HCT116 (cell line): ENCODE results near the gene SUV39H1. TPM values are rescaled to one million over a fixed set of nuclear protein-coding genes. Genes with fewer than 3 reads are reported as not detected.

Source experiments
- ATAC-seq: fragments of 200-7000 bp; cut with Tn5 transposase; 2 replicates; pipeline ENCODE4 v1.9.1; 2020; ENCODE audit warnings: mild to moderate bottlenecking, moderate library complexity
- BruUV-seq: library from RNA; stranded (reverse); fragments of 400-500 nt; replicated peaks from 2 replicates; lab custom pipeline; 2021; lab: Mats Ljungman, UMichigan
- CTCF ChIA-PET: fragments of 300-600 bp; sonication (Branson Sonifier 250); formaldehyde crosslinking; loops from one replicate; lab custom pipeline; 2021; ENCODE audit warnings: antibody characterized with exemption; lab: Charles Lee
- POLR2A ChIA-PET: fragments of 300-600, 350-600 bp; sonication (Branson Sonifier 250); formaldehyde crosslinking; loops from one replicate; lab custom pipeline; 2021; ENCODE audit warnings: antibody characterized with exemption; lab: Charles Lee
- RAD21 ChIA-PET, 2 experiments: fragments of 300-600 bp; sonication (Branson Sonifier 250); formaldehyde crosslinking; loops; one replicate each; lab custom pipeline; 2023; ENCODE audit warnings: low total read pairs in 2 of 2; ENCODE audit not compliant: uncharacterized antibody in 2 of 2, unreplicated experiment in 2 of 2, low non-redundant PET in 1 of 2; lab: Charles Lee
- DNase-seq: peaks from one replicate; pipeline ENCODE4 v3.0.0-alpha.2; 2010; ENCODE audit warnings: low read depth, low spot score
- H2AFZ ChIP-seq: fragments of 200-600 bp; shearing (Covaris generic), sonication (generic); 2 replicates; pipeline ENCODE4 v1.6.1; 2017; ENCODE audit warnings: low read depth, mixed run types, mixed read lengths, antibody characterized with exemption, low read length; ENCODE audit not compliant: poor library complexity, severe bottlenecking
- H3K27ac ChIP-seq: 2 replicates; pipeline ENCODE4 v1.5.1; 2012; ENCODE audit warnings: low read depth, low read length
- H3K27me3 ChIP-seq: fragments of 200-600 bp; sonication (generic); 2 replicates; pipeline ENCODE4 v1.6.1; 2016; ENCODE audit warnings: mixed run types, low read length, mixed read lengths; ENCODE audit not compliant: insufficient read depth
- H3K36me3 ChIP-seq, 2 experiments: fragments of 200-500 bp in 1 of 2; fragments of 200-600 bp in 1 of 2; sonication (Bioruptor generic) in 1 of 2; sonication (generic) in 1 of 2; 2 replicates each; pipeline versions ENCODE4 v1.5.1 to v1.6.1; 2014 to 2016; ENCODE audit warnings: low read length in 2 of 2, inconsistent platforms in 1 of 2, mixed read lengths in 1 of 2, mixed run types in 1 of 2; ENCODE audit not compliant: insufficient read depth in 2 of 2, control insufficient read depth in 1 of 2
- H3K4me1 ChIP-seq, 2 experiments: fragments of 200-600 bp in 1 of 2; sonication (generic) in 1 of 2; 2 replicates each; pipeline versions ENCODE4 v1.5.1 to v1.6.1; 2012 to 2017; ENCODE audit warnings: low read length in 2 of 2, inconsistent platforms in 1 of 2, mild to moderate bottlenecking in 1 of 2, mixed read lengths in 1 of 2, mixed run types in 1 of 2, moderate library complexity in 1 of 2; ENCODE audit not compliant: insufficient read depth in 2 of 2, control insufficient read depth in 1 of 2
- H3K4me2 ChIP-seq: fragments of 200-600 bp; sonication (generic); 2 replicates; pipeline ENCODE4 v1.6.1; 2017; ENCODE audit warnings: mixed run types, low read length, mixed read lengths
- H3K4me3 ChIP-seq, 2 experiments: fragments of 200-600 bp in 1 of 2; sonication (generic) in 1 of 2; replicated peaks in 1 of 2; 2 replicates each; pipeline ENCODE4 v1.5.1; 2011 to 2016; ENCODE audit warnings: low read length in 2 of 2, control low read depth in 1 of 2, low read depth in 1 of 2, mild to moderate bottlenecking in 1 of 2, mixed read lengths in 1 of 2, mixed run types in 1 of 2
- H3K79me2 ChIP-seq: fragments of 200-600 bp; sonication (generic); 2 replicates; pipeline ENCODE4 v1.6.1; 2017; ENCODE audit warnings: mild to moderate bottlenecking, mixed run types, low read length, moderate library complexity, mixed read lengths; ENCODE audit not compliant: insufficient read depth
- H3K9ac ChIP-seq: fragments of 200-600 bp; sonication (generic); 2 replicates; pipeline ENCODE4 v1.6.1; 2016; ENCODE audit warnings: low read length, mixed read lengths
- H3K9me2 ChIP-seq: fragments of 200-600 bp; sonication (generic), shearing (Covaris generic); 2 replicates; pipeline ENCODE4 v1.6.1; 2017; ENCODE audit warnings: mixed run types, mild to moderate bottlenecking, moderate library complexity; ENCODE audit not compliant: insufficient read depth
- H3K9me3 ChIP-seq, 2 experiments: fragments of 200-500 bp in 1 of 2; fragments of 200-600 bp in 1 of 2; sonication (Bioruptor generic) in 1 of 2; sonication (generic) in 1 of 2; 2 replicates each; pipeline ENCODE4 v1.6.1; 2014 to 2017; ENCODE audit warnings: low read length in 2 of 2, mixed read lengths in 2 of 2, inconsistent platforms in 1 of 2, low read depth in 1 of 2, mild to moderate bottlenecking in 1 of 2, mixed run types in 1 of 2, moderate library complexity in 1 of 2; ENCODE audit not compliant: control insufficient read depth in 1 of 2, insufficient read depth in 1 of 2
- H4K20me1 ChIP-seq: fragments of 200-600 bp; sonication (generic), shearing (Covaris generic); 2 replicates; pipeline ENCODE4 v1.6.1; 2017; ENCODE audit warnings: mixed run types, mild to moderate bottlenecking, moderate library complexity; ENCODE audit not compliant: insufficient read depth
- EGR1 ChIP-seq: IDR thresholded peaks from 2 replicates; pipeline ENCODE4 v1.6.1; 2012; ENCODE audit warnings: low read depth
- ELF1 ChIP-seq: IDR thresholded peaks from 2 replicates; pipeline ENCODE4 v1.6.1; 2012; ENCODE audit warnings: low read depth, borderline replicate concordance
- EZH2 ChIP-seq: fragments of 200-600 bp; sonication (generic); IDR thresholded peaks from 2 replicates; pipeline ENCODE4 v1.6.1; 2017; ENCODE audit warnings: antibody characterized with exemption, mixed run types
- EZH2phosphoT487 ChIP-seq: fragments of 200-600 bp; IDR thresholded peaks from 2 replicates; pipeline ENCODE4 v1.6.1; 2018; ENCODE audit warnings: antibody characterized with exemption, borderline replicate concordance
- FOSL1 ChIP-seq: IDR thresholded peaks from 2 replicates; pipeline ENCODE4 v1.6.1; 2012; ENCODE audit warnings: low read depth
- POLR2A ChIP-seq: IDR thresholded peaks from 2 replicates; pipeline ENCODE4 v1.7.0; 2011; ENCODE audit warnings: borderline replicate concordance; ENCODE audit not compliant: insufficient read depth, insufficient read length; ENCODE audit errors: extremely low read depth
- POLR2AphosphoS5 ChIP-seq: IDR thresholded peaks from 2 replicates; pipeline ENCODE4 v1.6.1; 2011; ENCODE audit warnings: mild to moderate bottlenecking, low read depth, low read length, moderate library complexity
- RAD21 ChIP-seq: IDR thresholded peaks from 2 replicates; pipeline ENCODE4 v1.6.1; 2012; ENCODE audit warnings: low read depth, mild to moderate bottlenecking
- SIN3A ChIP-seq: IDR thresholded peaks from 2 replicates; pipeline ENCODE4 v1.6.1; 2012; ENCODE audit warnings: low read depth
- SP1 ChIP-seq: IDR thresholded peaks from 2 replicates; pipeline ENCODE4 v1.6.1; 2012; ENCODE audit warnings: low read depth
- SRF ChIP-seq: IDR thresholded peaks from 2 replicates; pipeline ENCODE4 v1.6.1; 2012; ENCODE audit warnings: low read depth
- TCF7L2 ChIP-seq: IDR thresholded peaks from 2 replicates; pipeline ENCODE4 v1.7.0; 2011; ENCODE audit warnings: borderline replicate concordance, inconsistent platforms; ENCODE audit not compliant: insufficient read depth, insufficient read length; ENCODE audit errors: extremely low read depth
- YY1 ChIP-seq: IDR thresholded peaks from 2 replicates; pipeline ENCODE4 v1.6.1; 2011; ENCODE audit warnings: low read length, low read depth, moderate library complexity, mild to moderate bottlenecking; ENCODE audit not compliant: insufficient replicate concordance; ENCODE audit errors: extremely low read depth
- ZFX ChIP-seq: fragments of 450-650 bp; IDR thresholded peaks from 2 replicates; pipeline ENCODE4 v1.6.1; 2017
- ZNF274 ChIP-seq: fragments of 200-500 bp; sonication (Bioruptor generic); IDR thresholded peaks from 2 replicates; pipeline ENCODE4 v1.6.1; 2014; ENCODE audit warnings: mild to moderate bottlenecking, low read depth, low read length, inconsistent platforms
- intact Hi-C: fragments of 100-400 bp; cut with micrococcal nuclease; formaldehyde crosslinking; loops from 2 replicates; pipeline ENCODE4 v1.10.0; 2022
- total RNA-seq: library from RNA; stranded (reverse); gene quantifications from one replicate; pipeline ENCODE4 v1.2.1, GENCODE V29; 2021; ENCODE audit not compliant: unreplicated experiment
- TF ChIP-seq, protein P1 (sequence below): IDR thresholded peaks from 2 replicates; pipeline ENCODE4 v1.6.1; 2012
- TF ChIP-seq, protein P2 (sequence below): IDR thresholded peaks from 2 replicates; pipeline ENCODE4 v1.6.1; 2011; ENCODE audit warnings: mild to moderate bottlenecking, low read length, moderate library complexity; ENCODE audit not compliant: insufficient replicate concordance; ENCODE audit errors: extremely low read depth
- TF ChIP-seq, protein P3 (sequence below), 3 experiments: fragments of 200-600 bp in 1 of 3; sonication (generic) in 1 of 3; IDR thresholded peaks in 2 of 3; conservative IDR thresholded peaks in 1 of 3; 2 replicates each; pipeline ENCODE4 v1.5.1; 2012 to 2017; ENCODE audit warnings: low read depth in 2 of 3, low read length in 2 of 3, antibody characterized with exemption in 1 of 3, borderline replicate concordance in 1 of 3, control low read depth in 1 of 3, mild to moderate bottlenecking in 1 of 3, mixed read lengths in 1 of 3, mixed run types in 1 of 3, moderate library complexity in 1 of 3; ENCODE audit not compliant: insufficient read depth in 1 of 3
- TF ChIP-seq, protein P4 (sequence below): IDR thresholded peaks from 2 replicates; pipeline ENCODE4 v1.6.1; 2012; ENCODE audit warnings: low read depth

The SUV39H1 gene
- total RNA-seq, 1 experiment from 2014 or later = 16.3 TPM

DNA sequence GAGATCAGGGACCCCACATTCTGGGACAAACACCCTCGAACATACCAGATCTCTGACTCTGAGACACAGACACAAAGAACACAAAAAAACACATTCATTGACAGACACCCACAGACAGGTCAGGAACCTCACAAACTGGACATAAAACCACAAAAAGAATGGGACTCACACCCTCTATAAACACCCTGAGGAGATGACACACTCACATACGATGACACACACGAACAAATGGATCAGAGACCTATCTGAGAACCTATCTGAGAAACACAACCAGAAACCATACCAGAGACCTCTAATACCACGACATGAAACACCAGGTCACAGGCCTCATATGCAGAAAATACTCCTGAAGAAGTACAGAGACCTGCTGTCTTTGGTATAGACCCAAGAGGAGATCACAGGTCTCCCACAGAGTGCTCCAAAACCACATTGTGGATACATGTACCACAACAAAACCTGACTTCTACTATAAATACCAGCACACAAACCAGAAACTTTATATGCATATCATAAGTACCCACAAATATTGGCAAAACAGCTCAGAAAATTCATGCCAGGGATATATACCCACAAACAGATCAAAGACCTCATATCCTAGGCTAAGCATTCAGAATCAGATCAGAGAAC is 19.5 kb downstream of the SUV39H1 start:
- POLR2A ChIA-PET = no interaction called here
- ATAC-seq = no peak

More for the DNA sequence above, 19.5 kb downstream of the SUV39H1 start:
- Histone ChIP-seq H3K9me2 (no peaks in the 10 kb centered on the region), H2AFZ (no peak overlapping the region), H3K9ac (no peak overlapping the region), H3K27ac (no peak overlapping the region), H3K9me3 (no peaks in the 10 kb centered on the region), H3K4me3 (no peak overlapping the region), H3K4me1 (no peaks in the 10 kb centered on the region), H3K79me2 (no peaks in the 10 kb centered on the region), H3K27me3 (no peaks in the 10 kb centered on the region), H3K36me3 (no peaks in the 10 kb centered on the region), H3K4me2 (no peak overlapping the region), H4K20me1 (no peaks in the 10 kb centered on the region)
- ChIA-PET RAD21 (no interaction called here), CTCF (no interaction called here)
- TF ChIP-seq YY1 = no peak
- no peak for TF ChIP-seq SRF
- TF ChIP-seq ELF1 = no peak
- TF ChIP-seq SP1 = no peak
- no peak for TF ChIP-seq ZNF274
- TF ChIP-seq EZH2 = no peak
- TF ChIP-seq, protein P1, sequence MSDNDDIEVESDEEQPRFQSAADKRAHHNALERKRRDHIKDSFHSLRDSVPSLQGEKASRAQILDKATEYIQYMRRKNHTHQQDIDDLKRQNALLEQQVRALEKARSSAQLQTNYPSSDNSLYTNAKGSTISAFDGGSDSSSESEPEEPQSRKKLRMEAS = no peak
- no peak for TF ChIP-seq EZH2phosphoT487
- TF ChIP-seq POLR2A = no peak
- TF ChIP-seq SIN3A = no peak
- TF ChIP-seq POLR2AphosphoS5 = no peak
- no peak for TF ChIP-seq EGR1
- no peak for TF ChIP-seq FOSL1
- no peak for TF ChIP-seq TCF7L2
- no peak for TF ChIP-seq ZFX
- TF ChIP-seq, protein P2, sequence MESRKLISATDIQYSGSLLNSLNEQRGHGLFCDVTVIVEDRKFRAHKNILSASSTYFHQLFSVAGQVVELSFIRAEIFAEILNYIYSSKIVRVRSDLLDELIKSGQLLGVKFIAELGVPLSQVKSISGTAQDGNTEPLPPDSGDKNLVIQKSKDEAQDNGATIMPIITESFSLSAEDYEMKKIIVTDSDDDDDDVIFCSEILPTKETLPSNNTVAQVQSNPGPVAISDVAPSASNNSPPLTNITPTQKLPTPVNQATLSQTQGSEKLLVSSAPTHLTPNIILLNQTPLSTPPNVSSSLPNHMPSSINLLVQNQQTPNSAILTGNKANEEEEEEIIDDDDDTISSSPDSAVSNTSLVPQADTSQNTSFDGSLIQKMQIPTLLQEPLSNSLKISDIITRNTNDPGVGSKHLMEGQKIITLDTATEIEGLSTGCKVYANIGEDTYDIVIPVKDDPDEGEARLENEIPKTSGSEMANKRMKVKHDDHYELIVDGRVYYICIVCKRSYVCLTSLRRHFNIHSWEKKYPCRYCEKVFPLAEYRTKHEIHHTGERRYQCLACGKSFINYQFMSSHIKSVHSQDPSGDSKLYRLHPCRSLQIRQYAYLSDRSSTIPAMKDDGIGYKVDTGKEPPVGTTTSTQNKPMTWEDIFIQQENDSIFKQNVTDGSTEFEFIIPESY = no peak
- TF ChIP-seq RAD21 = no peak
- TF ChIP-seq, protein P3, sequence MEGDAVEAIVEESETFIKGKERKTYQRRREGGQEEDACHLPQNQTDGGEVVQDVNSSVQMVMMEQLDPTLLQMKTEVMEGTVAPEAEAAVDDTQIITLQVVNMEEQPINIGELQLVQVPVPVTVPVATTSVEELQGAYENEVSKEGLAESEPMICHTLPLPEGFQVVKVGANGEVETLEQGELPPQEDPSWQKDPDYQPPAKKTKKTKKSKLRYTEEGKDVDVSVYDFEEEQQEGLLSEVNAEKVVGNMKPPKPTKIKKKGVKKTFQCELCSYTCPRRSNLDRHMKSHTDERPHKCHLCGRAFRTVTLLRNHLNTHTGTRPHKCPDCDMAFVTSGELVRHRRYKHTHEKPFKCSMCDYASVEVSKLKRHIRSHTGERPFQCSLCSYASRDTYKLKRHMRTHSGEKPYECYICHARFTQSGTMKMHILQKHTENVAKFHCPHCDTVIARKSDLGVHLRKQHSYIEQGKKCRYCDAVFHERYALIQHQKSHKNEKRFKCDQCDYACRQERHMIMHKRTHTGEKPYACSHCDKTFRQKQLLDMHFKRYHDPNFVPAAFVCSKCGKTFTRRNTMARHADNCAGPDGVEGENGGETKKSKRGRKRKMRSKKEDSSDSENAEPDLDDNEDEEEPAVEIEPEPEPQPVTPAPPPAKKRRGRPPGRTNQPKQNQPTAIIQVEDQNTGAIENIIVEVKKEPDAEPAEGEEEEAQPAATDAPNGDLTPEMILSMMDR (IDR thresholded peaks at IDR 0.05 in 2 of 3, conservative IDR thresholded peaks at IDR 0.05 in 1 of 3; ENCODE audit: borderline replicate concordance in 1 of 3, insufficient read depth in 1 of 3, low read depth in 2 of 3, low read length in 2 of 3) = no peak
- TF ChIP-seq, protein P4, sequence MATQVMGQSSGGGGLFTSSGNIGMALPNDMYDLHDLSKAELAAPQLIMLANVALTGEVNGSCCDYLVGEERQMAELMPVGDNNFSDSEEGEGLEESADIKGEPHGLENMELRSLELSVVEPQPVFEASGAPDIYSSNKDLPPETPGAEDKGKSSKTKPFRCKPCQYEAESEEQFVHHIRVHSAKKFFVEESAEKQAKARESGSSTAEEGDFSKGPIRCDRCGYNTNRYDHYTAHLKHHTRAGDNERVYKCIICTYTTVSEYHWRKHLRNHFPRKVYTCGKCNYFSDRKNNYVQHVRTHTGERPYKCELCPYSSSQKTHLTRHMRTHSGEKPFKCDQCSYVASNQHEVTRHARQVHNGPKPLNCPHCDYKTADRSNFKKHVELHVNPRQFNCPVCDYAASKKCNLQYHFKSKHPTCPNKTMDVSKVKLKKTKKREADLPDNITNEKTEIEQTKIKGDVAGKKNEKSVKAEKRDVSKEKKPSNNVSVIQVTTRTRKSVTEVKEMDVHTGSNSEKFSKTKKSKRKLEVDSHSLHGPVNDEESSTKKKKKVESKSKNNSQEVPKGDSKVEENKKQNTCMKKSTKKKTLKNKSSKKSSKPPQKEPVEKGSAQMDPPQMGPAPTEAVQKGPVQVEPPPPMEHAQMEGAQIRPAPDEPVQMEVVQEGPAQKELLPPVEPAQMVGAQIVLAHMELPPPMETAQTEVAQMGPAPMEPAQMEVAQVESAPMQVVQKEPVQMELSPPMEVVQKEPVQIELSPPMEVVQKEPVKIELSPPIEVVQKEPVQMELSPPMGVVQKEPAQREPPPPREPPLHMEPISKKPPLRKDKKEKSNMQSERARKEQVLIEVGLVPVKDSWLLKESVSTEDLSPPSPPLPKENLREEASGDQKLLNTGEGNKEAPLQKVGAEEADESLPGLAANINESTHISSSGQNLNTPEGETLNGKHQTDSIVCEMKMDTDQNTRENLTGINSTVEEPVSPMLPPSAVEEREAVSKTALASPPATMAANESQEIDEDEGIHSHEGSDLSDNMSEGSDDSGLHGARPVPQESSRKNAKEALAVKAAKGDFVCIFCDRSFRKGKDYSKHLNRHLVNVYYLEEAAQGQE = no peak
- no TSS peak for BruUV-seq
- DNase-seq = no peak
- intact Hi-C loops = no loop called here
